Measurements from ENCODE around the gene CDYL.

DNA sequence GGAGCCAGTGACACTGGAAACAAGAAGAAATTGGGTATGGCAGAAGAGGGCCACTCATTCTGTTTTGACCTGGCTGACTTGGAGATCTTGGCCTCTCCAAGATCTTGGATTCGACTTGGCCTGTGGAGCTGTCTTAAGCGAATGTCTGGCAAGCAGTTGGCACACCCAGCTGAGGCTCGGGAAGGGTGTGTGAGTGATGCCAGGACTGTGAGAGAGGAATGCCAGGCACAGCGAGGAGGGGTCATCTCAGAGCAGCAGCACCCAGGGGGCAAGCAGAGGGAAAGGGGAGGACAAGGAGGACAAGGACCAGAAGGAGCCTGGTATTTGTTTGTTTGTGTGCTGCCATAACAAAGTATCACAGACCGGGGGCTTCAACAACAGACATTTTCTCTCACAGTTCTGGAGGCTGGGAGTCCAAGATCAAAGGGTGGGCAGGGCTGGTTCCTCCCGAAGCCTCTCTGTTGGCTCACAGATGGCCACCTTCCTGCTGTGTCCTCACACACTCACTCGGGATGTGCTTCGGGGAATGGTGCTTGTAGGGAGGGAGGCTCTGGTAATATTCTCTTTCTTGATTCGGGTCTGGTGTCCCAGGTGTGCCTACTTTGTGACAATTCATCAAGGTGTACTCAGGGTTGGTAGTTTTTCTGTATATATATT is 194.7 kb downstream of the CDYL start:
- TF ChIP-seq, protein P1, sequence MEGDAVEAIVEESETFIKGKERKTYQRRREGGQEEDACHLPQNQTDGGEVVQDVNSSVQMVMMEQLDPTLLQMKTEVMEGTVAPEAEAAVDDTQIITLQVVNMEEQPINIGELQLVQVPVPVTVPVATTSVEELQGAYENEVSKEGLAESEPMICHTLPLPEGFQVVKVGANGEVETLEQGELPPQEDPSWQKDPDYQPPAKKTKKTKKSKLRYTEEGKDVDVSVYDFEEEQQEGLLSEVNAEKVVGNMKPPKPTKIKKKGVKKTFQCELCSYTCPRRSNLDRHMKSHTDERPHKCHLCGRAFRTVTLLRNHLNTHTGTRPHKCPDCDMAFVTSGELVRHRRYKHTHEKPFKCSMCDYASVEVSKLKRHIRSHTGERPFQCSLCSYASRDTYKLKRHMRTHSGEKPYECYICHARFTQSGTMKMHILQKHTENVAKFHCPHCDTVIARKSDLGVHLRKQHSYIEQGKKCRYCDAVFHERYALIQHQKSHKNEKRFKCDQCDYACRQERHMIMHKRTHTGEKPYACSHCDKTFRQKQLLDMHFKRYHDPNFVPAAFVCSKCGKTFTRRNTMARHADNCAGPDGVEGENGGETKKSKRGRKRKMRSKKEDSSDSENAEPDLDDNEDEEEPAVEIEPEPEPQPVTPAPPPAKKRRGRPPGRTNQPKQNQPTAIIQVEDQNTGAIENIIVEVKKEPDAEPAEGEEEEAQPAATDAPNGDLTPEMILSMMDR (IDR thresholded peaks at IDR 0.05), result no peak
- TF ChIP-seq TAF1 (IDR thresholded peaks at IDR 0.05; ENCODE audit: borderline replicate concordance, low read depth, low read length) (no peak), GABPA (IDR thresholded peaks at IDR 0.05; ENCODE audit: low read depth) (no peak), POLR2AphosphoS5 (IDR thresholded peaks at IDR 0.05; ENCODE audit: low read depth, low read length) (no peak), EZH2phosphoT487 (IDR thresholded peaks at IDR 0.05; ENCODE audit: borderline replicate concordance, low read depth) (no peak), EP300 (IDR thresholded peaks at IDR 0.05; ENCODE audit: borderline replicate concordance in 1 of 2, low read depth in 1 of 2, low read length in 1 of 2) (no peak)
- TF ChIP-seq, protein P2, sequence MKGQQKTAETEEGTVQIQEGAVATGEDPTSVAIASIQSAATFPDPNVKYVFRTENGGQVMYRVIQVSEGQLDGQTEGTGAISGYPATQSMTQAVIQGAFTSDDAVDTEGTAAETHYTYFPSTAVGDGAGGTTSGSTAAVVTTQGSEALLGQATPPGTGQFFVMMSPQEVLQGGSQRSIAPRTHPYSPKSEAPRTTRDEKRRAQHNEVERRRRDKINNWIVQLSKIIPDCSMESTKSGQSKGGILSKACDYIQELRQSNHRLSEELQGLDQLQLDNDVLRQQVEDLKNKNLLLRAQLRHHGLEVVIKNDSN (IDR thresholded peaks at IDR 0.05; ENCODE audit: borderline replicate concordance, low read depth), result no peak
